HCT116 (cell line): ENCODE measurements around the gene SLC1A3.

Source experiments
- CEBPB ChIP-seq: IDR thresholded peaks from 2 replicates; pipeline ENCODE4 v1.6.1; 2012; ENCODE audit warnings: low read depth
- CTCF ChIP-seq, 3 experiments: fragments of 200-600 bp in 1 of 3; sonication (generic) in 1 of 3; IDR thresholded peaks in 2 of 3; conservative IDR thresholded peaks in 1 of 3; 2 replicates each; pipeline ENCODE4 v1.5.1; 2012 to 2017; ENCODE audit warnings: low read depth in 2 of 3, low read length in 2 of 3, antibody characterized with exemption in 1 of 3, borderline replicate concordance in 1 of 3, control low read depth in 1 of 3, mild to moderate bottlenecking in 1 of 3, mixed read lengths in 1 of 3, mixed run types in 1 of 3, moderate library complexity in 1 of 3; ENCODE audit not compliant: insufficient read depth in 1 of 3
- EZH2 ChIP-seq: fragments of 200-600 bp; sonication (generic); IDR thresholded peaks from 2 replicates; pipeline ENCODE4 v1.6.1; 2017; ENCODE audit warnings: antibody characterized with exemption, mixed run types
- SRF ChIP-seq: IDR thresholded peaks from 2 replicates; pipeline ENCODE4 v1.6.1; 2012; ENCODE audit warnings: low read depth

GRCh38 chr5:36576721-36577120 is 29.7 kb upstream of the SLC1A3 start:
- TF ChIP-seq SRF (no peak), EZH2 (no peak), CEBPB (no peak), CTCF (IDR thresholded peaks at IDR 0.05 in 2 of 3, conservative IDR thresholded peaks at IDR 0.05 in 1 of 3; ENCODE audit: borderline replicate concordance in 1 of 3, insufficient read depth in 1 of 3, low read depth in 2 of 3, low read length in 2 of 3) (no peak)
